GM12891 (cell line): ENCODE measurements around the gene THUMPD2.

Source experiments
- POLR2A ChIP-seq: IDR thresholded peaks from 2 replicates; pipeline ENCODE4 v1.6.1; 2011; ENCODE audit warnings: low read depth, low read length, control low read depth
- POLR2AphosphoS5 ChIP-seq: IDR thresholded peaks from 2 replicates; pipeline ENCODE4 v1.6.1; 2011; ENCODE audit warnings: low read depth, low read length, control low read depth
- POU2F2 ChIP-seq: IDR thresholded peaks from 2 replicates; pipeline ENCODE4 v1.6.1; 2011; ENCODE audit warnings: low read depth, mild to moderate bottlenecking, control low read depth, low read length, moderate library complexity
- SPI1 ChIP-seq: IDR thresholded peaks from 2 replicates; pipeline ENCODE4 v1.6.1; 2011; ENCODE audit warnings: low read depth, low read length, control low read depth

DNA sequence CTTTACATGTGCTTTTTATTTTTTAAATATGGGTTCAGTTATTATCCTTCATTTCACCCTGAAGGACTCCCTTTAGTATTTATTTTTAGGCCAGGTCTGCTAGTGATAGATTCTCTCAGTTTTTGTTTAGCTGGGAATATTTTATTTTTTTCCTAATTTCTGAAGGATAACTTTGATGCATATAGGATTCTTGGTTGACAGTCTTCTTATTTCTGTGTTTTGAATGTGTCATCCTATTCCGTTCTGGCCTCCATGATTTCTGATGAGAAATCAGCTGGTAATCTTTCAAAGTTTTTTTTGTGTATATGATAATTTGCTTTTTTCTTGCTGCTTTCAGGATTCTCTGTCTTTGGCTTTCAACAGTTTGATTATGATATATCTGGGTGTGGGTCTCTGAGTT, 77.9 kb downstream of the THUMPD2 start:
- TF ChIP-seq POLR2A (no peak), POLR2AphosphoS5 (no peak), POU2F2 (no peak), SPI1 (no peak)
